ENCODE measurements around the gene PSMG4.

PSMG4 gene

GRCh38 chr6:3310703-3311102, 52.0 kb downstream of the PSMG4 start:
- Histone ChIP-seq H3K4me2 (ENCODE audit: low read depth, low read length) (no peak overlapping the region), H3K9ac (ENCODE audit: low read length) (no peak overlapping the region), H3K79me2 (ENCODE audit: low read length) (no peaks in the 10 kb centered on the region), H3K4me1 (ENCODE audit: low read length) (no peaks in the 10 kb centered on the region), H3K27ac (ENCODE audit: low read length) (no peak overlapping the region), H3F3A (ENCODE audit: insufficient read depth, low read length) (no peaks in the 10 kb centered on the region), H3K4me3 (ENCODE audit: low read length) (no peak overlapping the region), H3K9me3 (replicated peaks; ENCODE audit: insufficient read depth, low read length) (no peaks in the 10 kb centered on the region), H3K36me3 (replicated peaks; ENCODE audit: insufficient read depth, low read length) (no peaks in the 10 kb centered on the region), H3K9me2 (replicated peaks; ENCODE audit: insufficient read depth, low read length) (no peaks in the 10 kb centered on the region), H2AFZ (ENCODE audit: low read length) (no peak overlapping the region), H4K20me1 (ENCODE audit: insufficient read depth, low read length) (no peaks in the 10 kb centered on the region), H3K27me3 (replicated peaks; ENCODE audit: insufficient read depth, low read length) (no peaks in the 10 kb centered on the region)
- no peak for TF ChIP-seq EZH2phosphoT487 (IDR thresholded peaks at IDR 0.05; ENCODE audit: low read length)
- TF ChIP-seq CTCF (IDR thresholded peaks at IDR 0.05; ENCODE audit: low read length), result no peak
- no peak for TF ChIP-seq EZH2 (optimal IDR thresholded peaks at IDR 0.05; ENCODE audit: low read depth, low read length)
- DNase-seq, result no peak

- Histone ChIP-seq H3K9ac (ENCODE audit: low read length) (no peak overlapping the region), H3F3A (ENCODE audit: insufficient read depth, low read length) (no peaks in the 10 kb centered on the region), H3K4me2 (ENCODE audit: low read depth, low read length) (no peak overlapping the region), H3K36me3 (replicated peaks; ENCODE audit: insufficient read depth, low read length) (no peaks in the 10 kb centered on the region), H3K79me2 (ENCODE audit: low read length) (no peaks in the 10 kb centered on the region), H3K9me3 (replicated peaks; ENCODE audit: insufficient read depth, low read length) (no peaks in the 10 kb centered on the region), H2AFZ (ENCODE audit: low read length) (no peak overlapping the region), H3K4me1 (ENCODE audit: low read length) (no peaks in the 10 kb centered on the region), H3K27ac (ENCODE audit: low read length) (no peak overlapping the region), H3K9me2 (replicated peaks; ENCODE audit: insufficient read depth, low read length) (no peaks in the 10 kb centered on the region), H3K27me3 (replicated peaks; ENCODE audit: insufficient read depth, low read length) (no peaks in the 10 kb centered on the region), H4K20me1 (ENCODE audit: insufficient read depth, low read length) (no peaks in the 10 kb centered on the region), H3K4me3 (ENCODE audit: low read length) (no peak overlapping the region)
- DNase-seq, result no peak
- TF ChIP-seq CTCF (IDR thresholded peaks at IDR 0.05; ENCODE audit: low read length) (no peak), EZH2 (optimal IDR thresholded peaks at IDR 0.05; ENCODE audit: low read depth, low read length) (no peak), EZH2phosphoT487 (IDR thresholded peaks at IDR 0.05; ENCODE audit: low read length) (no peak)
Measured at GRCh38 chr6:3311826-3312225, 53.1 kb downstream of the PSMG4 start.

- DNase-seq, result no peak
Measured at GRCh38 chr6:3312604-3313231, 54.0 kb downstream of the PSMG4 start.

More at GRCh38 chr6:3312604-3313231, 54.0 kb downstream of the PSMG4 start:
- Histone ChIP-seq H3K27me3 (replicated peaks; ENCODE audit: insufficient read depth, low read length) (no peaks in the 10 kb centered on the region), H3F3A (ENCODE audit: insufficient read depth, low read length) (no peaks in the 10 kb centered on the region), H2AFZ (ENCODE audit: low read length) (no peak overlapping the region), H3K9ac (ENCODE audit: low read length) (no peak overlapping the region), H3K4me3 (ENCODE audit: low read length) (no peak overlapping the region), H3K36me3 (replicated peaks; ENCODE audit: insufficient read depth, low read length) (no peaks in the 10 kb centered on the region), H3K9me2 (replicated peaks; ENCODE audit: insufficient read depth, low read length) (no peaks in the 10 kb centered on the region), H3K9me3 (replicated peaks; ENCODE audit: insufficient read depth, low read length) (no peaks in the 10 kb centered on the region), H3K27ac (ENCODE audit: low read length) (no peak overlapping the region), H3K4me1 (ENCODE audit: low read length) (no peaks in the 10 kb centered on the region), H3K79me2 (ENCODE audit: low read length) (no peaks in the 10 kb centered on the region), H3K4me2 (ENCODE audit: low read depth, low read length) (no peak overlapping the region), H4K20me1 (ENCODE audit: insufficient read depth, low read length) (no peaks in the 10 kb centered on the region)
- TF ChIP-seq CTCF (IDR thresholded peaks at IDR 0.05; ENCODE audit: low read length), result no peak
- no peak for TF ChIP-seq EZH2phosphoT487 (IDR thresholded peaks at IDR 0.05; ENCODE audit: low read length)
- TF ChIP-seq EZH2 (optimal IDR thresholded peaks at IDR 0.05; ENCODE audit: low read depth, low read length), result no peak

Data from MM.1S (cell line).